ACHN (cell line): ENCODE results near the gene DSCAML1.

ENCODE experiments used
- DNase-seq: peaks from one replicate; pipeline ENCODE4 v3.0.0-alpha.2; 2015
- in situ Hi-C: cut with HindIII; loops from 2 replicates; pipeline ENCODE4 v1.10.0; 2017; ENCODE audit warnings: low sequenced_read_pairs, low pct_ligation_motif_present, low pct_unique_long_range_greater_than_20kb

The DSCAML1 gene

DNA sequence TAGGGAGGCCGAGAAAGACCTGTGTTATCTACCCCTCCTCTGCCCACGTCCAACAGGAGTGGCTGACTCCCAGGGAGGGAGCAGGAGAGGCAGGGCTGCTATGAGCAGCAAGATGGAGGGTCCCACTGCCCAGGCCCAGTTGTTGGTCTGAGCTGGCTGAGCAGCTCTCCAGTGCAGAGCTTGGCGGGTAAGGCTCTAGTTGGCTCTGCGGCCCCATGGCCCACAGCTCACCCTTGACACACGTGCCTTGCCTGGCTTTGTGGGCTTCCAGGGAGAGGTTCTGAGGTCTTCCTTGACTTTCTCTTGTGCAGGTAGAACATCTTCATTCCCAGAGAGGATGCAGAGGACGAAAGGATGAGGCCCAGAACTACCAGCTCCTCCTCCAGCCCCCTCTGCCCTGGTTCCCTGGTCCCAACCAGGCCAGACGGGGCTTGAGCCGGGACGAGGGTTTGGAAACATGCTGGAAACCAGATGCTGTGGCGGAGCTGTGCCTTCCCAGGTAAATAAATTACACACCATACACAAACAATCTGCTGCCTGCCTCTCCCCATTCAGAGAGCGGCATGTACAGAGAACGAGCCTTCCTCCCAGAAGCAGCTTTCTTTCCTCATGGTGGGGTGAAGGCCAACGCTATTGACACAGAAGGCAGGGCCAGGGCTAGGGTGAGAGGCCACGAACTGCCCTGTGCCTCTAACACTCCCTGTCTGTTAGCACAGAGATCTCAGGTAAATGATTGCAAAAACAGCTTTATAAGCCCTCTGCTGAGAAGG, 48.1 kb downstream of the DSCAML1 start:
- in situ Hi-C loops = no loop called here
- no peak for DNase-seq

- in situ Hi-C loops = no loop called here
- DNase-seq = no peak
These were observed 49.1 kb downstream of the DSCAML1 start for GRCh38 chr11:117747892-117748291.

DNA sequence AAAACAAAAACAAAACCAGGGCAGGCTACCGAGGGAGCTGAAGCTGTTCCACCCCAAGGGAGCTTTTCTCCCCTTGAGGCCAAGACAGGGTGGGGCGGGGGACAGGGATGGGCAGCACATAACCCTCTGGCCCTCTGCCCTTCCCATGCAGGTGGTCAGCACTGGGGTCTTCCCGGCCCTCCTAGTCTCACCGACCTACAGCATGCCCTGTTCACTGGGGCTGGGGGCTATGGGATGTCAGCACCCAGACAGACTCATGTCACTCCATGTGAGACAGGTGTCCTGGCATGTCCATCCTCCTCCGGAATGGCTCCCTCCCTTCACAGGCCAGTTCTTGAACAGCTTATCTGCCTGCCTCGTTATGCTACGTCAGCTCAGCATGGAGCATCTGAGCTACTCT, 51.7 kb downstream of the DSCAML1 start:
- in situ Hi-C loops = no loop called here
- DNase-seq = no peak

DNA sequence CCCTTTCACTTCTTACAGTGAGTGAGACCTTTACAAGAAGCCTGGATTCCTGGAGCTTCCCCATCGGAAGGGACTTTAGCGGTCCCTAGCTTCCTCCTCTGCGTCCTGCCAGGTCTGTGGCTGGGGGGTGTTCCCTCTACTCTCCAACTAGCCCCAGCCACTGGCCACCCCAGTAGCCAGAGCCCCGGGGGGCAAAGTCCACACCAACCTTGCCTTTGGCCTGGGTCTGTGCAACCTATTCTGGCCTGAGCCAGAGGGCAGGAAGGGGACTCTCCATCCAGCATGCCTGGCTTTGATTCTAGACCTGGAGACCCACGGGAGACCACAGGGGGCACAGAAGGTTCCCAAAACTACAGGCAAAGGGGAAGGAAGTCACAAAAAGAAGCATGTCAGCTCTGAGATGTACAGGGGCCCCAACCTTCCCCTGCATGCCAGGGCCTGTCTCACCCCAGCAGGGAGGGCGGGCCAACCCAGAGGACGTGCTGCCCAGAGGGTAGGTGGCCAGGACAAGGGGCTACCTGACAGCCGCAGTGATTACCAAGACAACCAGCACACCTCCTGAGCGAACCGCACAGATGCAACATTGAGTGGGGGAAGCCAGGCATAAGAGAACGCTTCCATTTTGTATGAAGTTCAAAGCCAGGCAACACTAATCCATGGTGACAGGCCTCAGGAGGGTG, 52.4 kb downstream of the DSCAML1 start:
- DNase-seq = no peak
- in situ Hi-C loops = no loop called here

DNA sequence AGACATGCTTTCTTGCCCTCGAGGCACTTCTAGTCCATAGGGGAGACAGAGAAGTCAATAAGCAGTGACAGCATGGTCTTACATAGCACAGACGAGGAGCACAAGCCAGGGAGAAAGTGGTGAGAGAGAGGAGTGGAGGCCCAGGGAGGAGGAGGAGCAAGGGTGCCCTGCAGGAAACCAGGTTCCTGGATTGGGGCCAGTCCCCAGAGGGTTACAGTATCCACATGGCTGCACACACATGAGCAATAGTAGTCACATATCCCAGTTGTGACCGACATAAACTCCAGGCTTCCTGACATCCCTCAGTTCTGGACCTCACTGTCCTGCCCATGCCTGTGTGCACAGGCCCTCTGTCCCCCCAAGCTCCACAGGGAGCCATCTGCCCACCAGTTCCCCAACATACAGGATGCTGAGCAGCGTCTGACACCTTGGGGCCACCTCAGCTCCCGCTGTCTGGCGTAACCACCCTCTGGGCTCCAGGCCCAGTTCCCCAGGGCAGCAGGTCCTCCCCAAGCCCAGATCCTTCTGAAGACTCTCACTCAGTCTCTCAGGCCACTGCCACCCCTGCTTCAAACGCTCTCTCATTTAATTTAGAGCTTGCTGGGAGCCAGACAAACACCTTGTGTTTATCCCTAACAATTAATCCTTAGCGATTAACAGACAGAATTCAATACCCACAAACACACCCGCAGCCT, 53.7 kb downstream of the DSCAML1 start:
- in situ Hi-C loops = no loop called here
- peak; percentile 8 for DNase-seq

GRCh38 chr11:117738246-117738957, 58.6 kb downstream of the DSCAML1 start:
- no peak for DNase-seq
- in situ Hi-C loops = no loop called here

- in situ Hi-C loops = no loop called here
- no peak for DNase-seq
These were observed 61.6 kb downstream of the DSCAML1 start for GRCh38 chr11:117735350-117735977.

DNA sequence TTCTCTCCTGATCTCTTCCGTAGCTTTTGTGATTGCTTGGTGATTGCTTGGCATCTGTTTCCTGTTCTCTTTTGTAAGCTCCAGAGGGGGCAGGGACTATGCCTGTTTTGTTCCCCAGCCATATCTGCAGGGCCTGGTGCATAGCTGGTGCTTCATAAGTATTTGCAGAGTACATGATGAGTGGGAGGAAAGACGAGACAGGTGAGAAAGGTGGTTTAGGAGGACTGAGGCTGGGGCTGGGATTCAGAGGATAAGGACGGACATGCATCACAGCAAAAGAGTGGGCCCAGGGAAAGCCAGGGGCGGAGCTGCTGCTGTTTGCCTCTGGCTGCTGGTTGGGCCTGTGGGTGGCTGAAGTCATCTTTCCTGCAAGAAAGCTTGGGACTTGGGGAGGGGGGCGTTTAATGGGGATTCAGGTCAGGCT, 62.4 kb downstream of the DSCAML1 start:
- in situ Hi-C loops = no loop called here
- DNase-seq = no peak

DNA sequence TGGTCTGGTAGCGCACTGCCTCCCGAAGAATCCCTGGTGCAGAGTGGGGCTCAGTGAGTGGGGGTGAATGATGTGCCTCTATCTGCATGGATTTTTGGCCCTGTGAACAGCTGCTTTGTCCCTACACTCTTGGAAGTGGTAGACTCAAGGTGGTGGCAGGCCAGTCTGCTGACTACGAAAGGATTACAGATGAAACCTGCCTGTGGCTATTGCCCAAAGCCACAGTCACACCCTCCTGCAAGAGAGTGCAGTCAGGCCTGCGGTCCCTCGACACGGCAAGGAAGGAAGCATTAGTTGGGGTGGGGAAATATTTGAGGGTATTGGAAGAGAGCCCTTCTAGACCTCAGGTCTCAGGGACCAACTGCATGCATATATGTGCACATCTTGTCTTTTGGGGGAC, 63.7 kb downstream of the DSCAML1 start:
- DNase-seq = no peak
- in situ Hi-C loops = no loop called here

- DNase-seq = no peak
- in situ Hi-C loops = no loop called here
These were observed 65.2 kb downstream of the DSCAML1 start for GRCh38 chr11:117731722-117732290.

DNA sequence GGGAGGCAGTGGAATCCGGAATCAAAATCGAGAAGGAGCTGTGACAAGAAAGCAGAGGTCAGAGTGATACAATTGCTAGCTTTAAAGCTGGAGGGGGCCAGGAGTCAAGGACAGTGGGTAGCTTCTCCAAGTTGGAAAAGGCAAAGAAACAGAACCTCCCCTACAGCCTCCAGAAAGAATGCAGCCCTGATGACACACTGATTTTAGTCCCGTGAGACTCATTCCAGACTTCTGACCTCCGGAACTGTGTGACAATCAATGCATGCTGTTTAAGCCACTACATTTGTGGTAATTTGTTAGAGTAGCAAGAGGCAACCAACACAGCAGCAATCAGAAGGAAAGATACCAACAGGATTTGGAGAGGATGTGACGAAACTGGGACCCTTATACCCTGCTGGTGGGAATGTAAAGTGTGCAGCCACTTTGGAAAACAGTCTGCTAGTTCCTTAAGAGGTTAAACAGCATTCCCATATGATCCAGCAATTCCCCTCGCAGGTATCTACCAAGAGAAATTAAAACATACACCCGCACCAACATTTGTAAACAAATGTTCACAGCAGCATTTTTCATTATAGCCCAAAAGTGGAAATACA, 66.7 kb downstream of the DSCAML1 start:
- in situ Hi-C loops = no loop called here
- DNase-seq = no peak

GRCh38 chr11:117725048-117725734, 71.8 kb downstream of the DSCAML1 start:
- DNase-seq = no peak

GRCh38 chr11:117724621-117725020, 72.4 kb downstream of the DSCAML1 start:
- no peak for DNase-seq
- in situ Hi-C loops = no loop called here

More at GRCh38 chr11:117725048-117725734, 71.8 kb downstream of the DSCAML1 start:
- in situ Hi-C loops = no loop called here

DNA sequence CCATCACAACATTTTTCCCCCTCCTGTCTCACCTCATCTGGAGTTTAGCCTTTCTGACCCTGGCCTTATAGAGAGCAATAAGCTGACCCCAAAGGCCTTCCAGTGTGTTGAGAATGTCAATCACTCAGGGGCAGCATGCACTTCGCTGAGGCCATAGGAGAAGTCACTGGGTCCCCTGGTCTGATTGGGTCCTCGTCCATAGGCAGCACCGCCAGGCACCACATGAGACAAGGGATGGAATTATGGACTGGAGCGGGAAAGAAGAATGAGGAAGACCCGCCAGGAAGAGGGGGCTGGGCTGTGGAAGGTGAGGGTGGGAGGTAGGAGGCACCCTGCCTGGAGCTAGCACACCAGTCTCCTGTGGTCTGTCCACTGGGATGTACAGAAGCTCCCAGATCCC, 72.9 kb downstream of the DSCAML1 start:
- in situ Hi-C loops = no loop called here
- no peak for DNase-seq

DNA sequence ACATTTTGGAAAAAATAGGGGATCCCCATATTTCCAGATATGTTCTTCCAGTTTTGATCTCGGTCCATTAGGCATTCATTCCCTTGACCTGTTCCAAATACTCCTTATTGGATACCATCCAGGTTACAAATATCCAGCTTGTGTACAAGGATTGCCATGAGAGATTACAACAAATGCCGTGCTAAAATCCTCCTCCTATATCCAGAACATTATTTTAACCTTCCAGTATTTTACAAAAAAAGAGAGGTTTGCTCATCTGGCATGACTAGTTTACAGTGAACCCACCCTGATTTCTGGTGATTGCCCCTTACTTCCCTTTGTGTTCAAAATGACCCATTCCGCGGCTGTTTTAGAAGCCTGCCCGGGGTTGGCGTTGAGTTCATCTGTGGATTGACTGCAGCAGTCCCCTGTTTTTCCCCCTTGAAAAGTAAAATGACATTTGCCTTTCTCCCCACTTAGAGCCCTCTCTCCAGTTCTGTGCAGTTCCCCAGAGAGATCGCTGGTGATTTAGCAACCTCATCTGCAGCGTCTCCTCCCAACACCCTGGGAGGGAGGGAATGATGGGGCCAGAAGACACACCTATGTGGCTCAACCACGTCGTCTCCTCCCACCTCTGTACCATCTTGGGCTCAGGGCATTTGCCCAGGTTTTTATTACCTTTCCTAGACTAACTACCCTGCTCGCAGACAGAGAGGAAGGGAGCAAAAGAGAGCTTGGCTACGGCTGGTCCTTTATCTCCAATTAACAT, 73.6 kb downstream of the DSCAML1 start:
- DNase-seq = no peak
- in situ Hi-C loops = no loop called here

- no peak for DNase-seq
- in situ Hi-C loops = no loop called here
These were observed 74.9 kb downstream of the DSCAML1 start for GRCh38 chr11:117722082-117722481.

GRCh38 chr11:117720061-117720511, 76.9 kb downstream of the DSCAML1 start:
- in situ Hi-C loops = no loop called here
- DNase-seq = no peak
